Measurements from ENCODE around the gene DPH7.

DNA sequence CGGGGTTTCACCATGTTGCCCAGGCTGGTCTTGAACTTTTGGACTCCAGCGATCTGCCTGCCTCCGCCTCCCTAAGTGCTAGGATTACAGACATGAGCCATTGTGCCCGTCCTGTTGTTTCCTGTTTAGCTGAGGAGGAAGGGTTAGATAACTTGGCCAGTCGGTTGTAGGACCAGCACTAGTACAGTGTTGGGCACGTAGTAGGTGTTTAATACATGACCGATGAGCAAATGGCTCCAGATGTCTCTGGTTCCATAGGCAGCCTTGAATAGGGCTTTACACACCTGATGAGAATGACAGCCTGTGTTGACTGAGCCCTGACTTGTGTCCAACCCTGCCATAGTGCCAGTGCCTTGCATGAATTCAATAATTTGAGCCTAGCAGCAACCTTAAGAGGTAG is 41.9 kb upstream of the DPH7 start:
- TF ChIP-seq, protein P1, sequence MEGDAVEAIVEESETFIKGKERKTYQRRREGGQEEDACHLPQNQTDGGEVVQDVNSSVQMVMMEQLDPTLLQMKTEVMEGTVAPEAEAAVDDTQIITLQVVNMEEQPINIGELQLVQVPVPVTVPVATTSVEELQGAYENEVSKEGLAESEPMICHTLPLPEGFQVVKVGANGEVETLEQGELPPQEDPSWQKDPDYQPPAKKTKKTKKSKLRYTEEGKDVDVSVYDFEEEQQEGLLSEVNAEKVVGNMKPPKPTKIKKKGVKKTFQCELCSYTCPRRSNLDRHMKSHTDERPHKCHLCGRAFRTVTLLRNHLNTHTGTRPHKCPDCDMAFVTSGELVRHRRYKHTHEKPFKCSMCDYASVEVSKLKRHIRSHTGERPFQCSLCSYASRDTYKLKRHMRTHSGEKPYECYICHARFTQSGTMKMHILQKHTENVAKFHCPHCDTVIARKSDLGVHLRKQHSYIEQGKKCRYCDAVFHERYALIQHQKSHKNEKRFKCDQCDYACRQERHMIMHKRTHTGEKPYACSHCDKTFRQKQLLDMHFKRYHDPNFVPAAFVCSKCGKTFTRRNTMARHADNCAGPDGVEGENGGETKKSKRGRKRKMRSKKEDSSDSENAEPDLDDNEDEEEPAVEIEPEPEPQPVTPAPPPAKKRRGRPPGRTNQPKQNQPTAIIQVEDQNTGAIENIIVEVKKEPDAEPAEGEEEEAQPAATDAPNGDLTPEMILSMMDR (IDR thresholded peaks at IDR 0.05; ENCODE audit: low read depth, low read length) = no peak
- no peak for TF ChIP-seq EZH2phosphoT487 (IDR thresholded peaks at IDR 0.05; ENCODE audit: low read depth)
